Kidney epithelial cell (primary cell): ENCODE data around the gene ARPP21. TPM values are rescaled to one million over a fixed set of nuclear protein-coding genes. Genes with fewer than 3 reads are reported as not detected.

ENCODE experiments used
- DNase-seq: peaks from one replicate; pipeline ENCODE4 v3.0.0-alpha.2; 2010; ENCODE audit warnings: low read depth
- H3K27me3 ChIP-seq: 2 replicates; pipeline ENCODE4 v1.6.0; 2011; ENCODE audit warnings: low read length; ENCODE audit not compliant: control insufficient read depth, insufficient read depth
- H3K36me3 ChIP-seq: 2 replicates; pipeline ENCODE4 v1.5.1; 2011; ENCODE audit warnings: low read length; ENCODE audit not compliant: control insufficient read depth, insufficient read depth
- H3K4me3 ChIP-seq: 2 replicates; pipeline ENCODE4 v1.5.1; 2011; ENCODE audit warnings: low read depth, mild to moderate bottlenecking, control low read depth, low read length
- CTCF ChIP-seq: IDR thresholded peaks from 2 replicates; pipeline ENCODE4 v1.5.1; 2011; ENCODE audit warnings: mild to moderate bottlenecking, moderate library complexity, low read length, control low read depth, inconsistent platforms; ENCODE audit not compliant: insufficient read depth, poor library complexity, severe bottlenecking
- total RNA-seq: library from RNA; depleted of rRNA; stranded (reverse); fragments of >200 nt; gene quantifications from 2 replicates; pipeline ENCODE4 v1.2.3, GENCODE V29; 2015

Gene ARPP21
- total RNA-seq, 1 donor from 2014 or later = 0.71 TPM

- no peak overlapping the region for H3K4me3 ChIP-seq
- no peaks in the 10 kb centered on the region for H3K27me3 ChIP-seq
- no peak for TF ChIP-seq CTCF
- DNase-seq = no peak
- H3K36me3 ChIP-seq = no peaks in the 10 kb centered on the region
Measured at GRCh38 chr3:35645189-35645588, 5.9 kb downstream of the ARPP21 start.

- no peaks in the 10 kb centered on the region for H3K27me3 ChIP-seq
- DNase-seq = no peak
- H3K4me3 ChIP-seq = no peak overlapping the region
- TF ChIP-seq CTCF = no peak
- H3K36me3 ChIP-seq = no peaks in the 10 kb centered on the region
Measured at GRCh38 chr3:35646081-35646480, 6.8 kb downstream of the ARPP21 start.

GRCh38 chr3:35647461-35647860 is 8.1 kb downstream of the ARPP21 start:
- no peak for TF ChIP-seq CTCF
- no peaks in the 10 kb centered on the region for H3K36me3 ChIP-seq
- H3K4me3 ChIP-seq = no peak overlapping the region
- H3K27me3 ChIP-seq = no peaks in the 10 kb centered on the region
- no peak for DNase-seq

GRCh38 chr3:35648347-35648746 is 9.0 kb downstream of the ARPP21 start:
- no peaks in the 10 kb centered on the region for H3K36me3 ChIP-seq
- no peak overlapping the region for H3K4me3 ChIP-seq
- no peaks in the 10 kb centered on the region for H3K27me3 ChIP-seq
- no peak for TF ChIP-seq CTCF
- no peak for DNase-seq

GRCh38 chr3:35649405-35649804 is 10.1 kb downstream of the ARPP21 start:
- DNase-seq = no peak
- TF ChIP-seq CTCF = no peak
- Histone ChIP-seq H3K27me3 (no peaks in the 10 kb centered on the region), H3K36me3 (no peaks in the 10 kb centered on the region), H3K4me3 (no peak overlapping the region)

- H3K27me3 ChIP-seq = no peaks in the 10 kb centered on the region
- H3K36me3 ChIP-seq = no peaks in the 10 kb centered on the region
- H3K4me3 ChIP-seq = no peak overlapping the region
- DNase-seq = no peak
- no peak for TF ChIP-seq CTCF
Measured at GRCh38 chr3:35651426-35651825, 12.1 kb downstream of the ARPP21 start.
